ENCODE data around the gene DTNA.

DTNA gene

GRCh38 chr18:34880882-34881834 lies 171.1 kb downstream of the DTNA start:
- Histone ChIP-seq H3K27me3 (replicated peaks in 2 of 5; ENCODE audit: control insufficient read depth in 4 of 5, insufficient read depth in 5 of 5, low read length in 4 of 5) (no peaks in the 10 kb centered on the region), H3K36me3 (ENCODE audit: control insufficient read depth in 4 of 4, insufficient read depth in 4 of 4, low read length in 3 of 4) (no peaks in the 10 kb centered on the region), H3K9me3 (ENCODE audit: control extremely low read depth in 1 of 5, control insufficient read depth in 4 of 5, insufficient read depth in 2 of 5, low read depth in 1 of 5, low read length in 4 of 5) (no peaks in the 10 kb centered on the region), H3K4me3 (ENCODE audit: control insufficient read depth in 1 of 7, extremely low read depth in 1 of 7, insufficient read depth in 4 of 7, low read depth in 2 of 7, low read length in 6 of 7) (no peak overlapping the region), H3K27ac (ENCODE audit: insufficient read depth in 1 of 2, low read depth in 1 of 2, low read length in 2 of 2, poor library complexity in 1 of 2, severe bottlenecking in 2 of 2) (no peak overlapping the region), H3K4me1 (ENCODE audit: control extremely low read depth in 1 of 4, control insufficient read depth in 4 of 4, insufficient read depth in 4 of 4, low read length in 3 of 4) (no peaks in the 10 kb centered on the region)
- CTCF ChIA-PET, result interaction anchor here (0.9 to 1.9 kb wide), 5 partner anchors 13 to 128 kb away, joined by 3 to 7 read pairs (median 4); no protein-coding TSS in a partner anchor
- DNase-seq, result no peak
- WGBS (ENCODE audit: insufficient coverage), result no CpG with 5 or more reads among the region's 3 CpGs
- POLR2A ChIA-PET, result no interaction called here

- no peak overlapping the region for H3K27ac ChIP-seq (ENCODE audit: insufficient read depth in 1 of 2, low read depth in 1 of 2, low read length in 2 of 2, poor library complexity in 1 of 2, severe bottlenecking in 2 of 2)
- POLR2A ChIA-PET, result no interaction called here
- CTCF ChIA-PET, result interaction anchor here (0.6 to 1.5 kb wide), 2 partner anchors 21 to 106 kb away, joined by 3 read pairs; no protein-coding TSS in a partner anchor
- H3K27me3 ChIP-seq (replicated peaks in 2 of 5; ENCODE audit: control insufficient read depth in 4 of 5, insufficient read depth in 5 of 5, low read length in 4 of 5), result no peaks in the 10 kb centered on the region
- no peaks in the 10 kb centered on the region for H3K36me3 ChIP-seq (ENCODE audit: control insufficient read depth in 4 of 4, insufficient read depth in 4 of 4, low read length in 3 of 4)
- H3K9me3 ChIP-seq (ENCODE audit: control extremely low read depth in 1 of 5, control insufficient read depth in 4 of 5, insufficient read depth in 2 of 5, low read depth in 1 of 5, low read length in 4 of 5), result no peaks in the 10 kb centered on the region
- DNase-seq, result no peak
- H3K4me1 ChIP-seq (ENCODE audit: control extremely low read depth in 1 of 4, control insufficient read depth in 4 of 4, insufficient read depth in 4 of 4, low read length in 3 of 4), result peaks cover 0 to 2% (median 0%) of the 10 kb centered on the region in 4 experiments
- WGBS (ENCODE audit: insufficient coverage), result 98% methylated on average over 6 of the region's 6 CpGs
- H3K4me3 ChIP-seq (ENCODE audit: control insufficient read depth in 1 of 7, extremely low read depth in 1 of 7, insufficient read depth in 4 of 7, low read depth in 2 of 7, low read length in 6 of 7), result no peak overlapping the region
Observed at GRCh38 chr18:34884436-34884835, 174.3 kb downstream of the DTNA start.

- DNase-seq, result no peak
- H3K27ac ChIP-seq (ENCODE audit: insufficient read depth in 1 of 2, low read depth in 1 of 2, low read length in 2 of 2, poor library complexity in 1 of 2, severe bottlenecking in 2 of 2), result no peak overlapping the region
- no peaks in the 10 kb centered on the region for H3K27me3 ChIP-seq (replicated peaks in 2 of 5; ENCODE audit: control insufficient read depth in 4 of 5, insufficient read depth in 5 of 5, low read length in 4 of 5)
- H3K4me3 ChIP-seq (ENCODE audit: control insufficient read depth in 1 of 7, extremely low read depth in 1 of 7, insufficient read depth in 4 of 7, low read depth in 2 of 7, low read length in 6 of 7), result no peak overlapping the region
- POLR2A ChIA-PET, result no interaction called here
- H3K4me1 ChIP-seq (ENCODE audit: control extremely low read depth in 1 of 4, control insufficient read depth in 4 of 4, insufficient read depth in 4 of 4, low read length in 3 of 4), result peaks cover 2 to 10% (median 6%) of the 10 kb centered on the region in 4 experiments
- no peaks in the 10 kb centered on the region for H3K36me3 ChIP-seq (ENCODE audit: control insufficient read depth in 4 of 4, insufficient read depth in 4 of 4, low read length in 3 of 4)
- CTCF ChIA-PET, result interaction anchor here (0.9 to 1.4 kb wide), 4 partner anchors 8 to 225 kb away, joined by 3 to 4 read pairs (median 3); no protein-coding TSS in a partner anchor
- 80% methylated on average over 1 of the region's 1 CpG for WGBS (ENCODE audit: insufficient coverage)
- H3K9me3 ChIP-seq (ENCODE audit: control extremely low read depth in 1 of 5, control insufficient read depth in 4 of 5, insufficient read depth in 2 of 5, low read depth in 1 of 5, low read length in 4 of 5), result no peaks in the 10 kb centered on the region
Observed at GRCh38 chr18:34886177-34886576, 176.1 kb downstream of the DTNA start.

GRCh38 chr18:34887881-34888580 lies 177.9 kb downstream of the DTNA start:
- Histone ChIP-seq H3K27ac (ENCODE audit: insufficient read depth in 1 of 2, low read depth in 1 of 2, low read length in 2 of 2, poor library complexity in 1 of 2, severe bottlenecking in 2 of 2) (no peak overlapping the region), H3K27me3 (replicated peaks in 2 of 5; ENCODE audit: control insufficient read depth in 4 of 5, insufficient read depth in 5 of 5, low read length in 4 of 5) (no peaks in the 10 kb centered on the region), H3K9me3 (ENCODE audit: control extremely low read depth in 1 of 5, control insufficient read depth in 4 of 5, insufficient read depth in 2 of 5, low read depth in 1 of 5, low read length in 4 of 5) (peaks cover 0 to 3% (median 0%) of the 10 kb centered on the region in 5 experiments), H3K4me3 (ENCODE audit: control insufficient read depth in 1 of 7, extremely low read depth in 1 of 7, insufficient read depth in 4 of 7, low read depth in 2 of 7, low read length in 6 of 7) (no peak overlapping the region), H3K36me3 (ENCODE audit: control insufficient read depth in 4 of 4, insufficient read depth in 4 of 4, low read length in 3 of 4) (no peaks in the 10 kb centered on the region), H3K4me1 (ENCODE audit: control extremely low read depth in 1 of 4, control insufficient read depth in 4 of 4, insufficient read depth in 4 of 4, low read length in 3 of 4) (peaks cover 2 to 10% (median 6%) of the 10 kb centered on the region in 4 experiments)
- WGBS (ENCODE audit: insufficient coverage), result 100% methylated on average over 2 of the region's 4 CpGs
- ChIA-PET CTCF (no interaction called here), POLR2A (no interaction called here)
- DNase-seq, result no peak

- 75% methylated on average over 4 of the region's 6 CpGs for WGBS (ENCODE audit: insufficient coverage)
- Histone ChIP-seq H3K9me3 (ENCODE audit: control extremely low read depth in 1 of 5, control insufficient read depth in 4 of 5, insufficient read depth in 2 of 5, low read depth in 1 of 5, low read length in 4 of 5) (peaks cover 0 to 9% (median 2%) of the 10 kb centered on the region in 5 experiments), H3K4me1 (ENCODE audit: control extremely low read depth in 1 of 4, control insufficient read depth in 4 of 4, insufficient read depth in 4 of 4, low read length in 3 of 4) (peaks cover 2 to 10% (median 6%) of the 10 kb centered on the region in 4 experiments), H3K4me3 (ENCODE audit: control insufficient read depth in 1 of 7, extremely low read depth in 1 of 7, insufficient read depth in 4 of 7, low read depth in 2 of 7, low read length in 6 of 7) (no peak overlapping the region), H3K27ac (ENCODE audit: insufficient read depth in 1 of 2, low read depth in 1 of 2, low read length in 2 of 2, poor library complexity in 1 of 2, severe bottlenecking in 2 of 2) (no peak overlapping the region), H3K27me3 (replicated peaks in 2 of 5; ENCODE audit: control insufficient read depth in 4 of 5, insufficient read depth in 5 of 5, low read length in 4 of 5) (no peaks in the 10 kb centered on the region), H3K36me3 (ENCODE audit: control insufficient read depth in 4 of 4, insufficient read depth in 4 of 4, low read length in 3 of 4) (no peaks in the 10 kb centered on the region)
- DNase-seq, result no peak
- ChIA-PET POLR2A (no interaction called here), CTCF (no interaction called here)
Observed at GRCh38 chr18:34890486-34891085, 180.5 kb downstream of the DTNA start.

GRCh38 chr18:34892379-34892778 lies 182.3 kb downstream of the DTNA start:
- ChIA-PET POLR2A (no interaction called here), CTCF (interaction anchor here (0.5 to 1.2 kb wide), 4 partner anchors 26 to 450 kb away, joined by 3 to 4 read pairs (median 4); no protein-coding TSS in a partner anchor)
- H3K4me1 ChIP-seq (ENCODE audit: control extremely low read depth in 1 of 4, control insufficient read depth in 4 of 4, insufficient read depth in 4 of 4, low read length in 3 of 4), result peaks cover 2 to 10% (median 6%) of the 10 kb centered on the region in 4 experiments
- no peak overlapping the region for H3K4me3 ChIP-seq (ENCODE audit: control insufficient read depth in 1 of 7, extremely low read depth in 1 of 7, insufficient read depth in 4 of 7, low read depth in 2 of 7, low read length in 6 of 7)
- H3K9me3 ChIP-seq (ENCODE audit: control extremely low read depth in 1 of 5, control insufficient read depth in 4 of 5, insufficient read depth in 2 of 5, low read depth in 1 of 5, low read length in 4 of 5), result peaks cover 0 to 9% (median 2%) of the 10 kb centered on the region in 5 experiments
- WGBS (ENCODE audit: insufficient coverage), result 92% methylated on average over 2 of the region's 3 CpGs
- H3K27ac ChIP-seq (ENCODE audit: insufficient read depth in 1 of 2, low read depth in 1 of 2, low read length in 2 of 2, poor library complexity in 1 of 2, severe bottlenecking in 2 of 2), result no peak overlapping the region
- no peak for DNase-seq
- no peaks in the 10 kb centered on the region for H3K36me3 ChIP-seq (ENCODE audit: control insufficient read depth in 4 of 4, insufficient read depth in 4 of 4, low read length in 3 of 4)
- H3K27me3 ChIP-seq (replicated peaks in 2 of 5; ENCODE audit: control insufficient read depth in 4 of 5, insufficient read depth in 5 of 5, low read length in 4 of 5), result no peaks in the 10 kb centered on the region

All from common myeloid progenitor, CD34-positive (primary cell).